GM19099 (cell line): ENCODE results near the gene HLA-B.

Experiments used
- POLR2A ChIP-seq: IDR thresholded peaks from 3 replicates; pipeline ENCODE4 v1.6.1; 2011; ENCODE audit warnings: low read depth; ENCODE audit not compliant: insufficient read length; ENCODE audit errors: extremely low read depth

The HLA-B gene

GRCh38 chr6:31332637-31333602, 24.1 kb downstream of the HLA-B start:
- no peak for TF ChIP-seq POLR2A

GRCh38 chr6:31328355-31328960, 28.5 kb downstream of the HLA-B start:
- no peak for TF ChIP-seq POLR2A

GRCh38 chr6:31321820-31322219, 35.2 kb downstream of the HLA-B start:
- TF ChIP-seq POLR2A = no peak

- no peak for TF ChIP-seq POLR2A
Observed at GRCh38 chr6:31321005-31321707, 35.8 kb downstream of the HLA-B start.

- no peak for TF ChIP-seq POLR2A
Observed at GRCh38 chr6:31317036-31317435, 39.9 kb downstream of the HLA-B start.

GRCh38 chr6:31309641-31310040, 47.3 kb downstream of the HLA-B start:
- no peak for TF ChIP-seq POLR2A

GRCh38 chr6:31308845-31309175, 48.2 kb downstream of the HLA-B start:
- TF ChIP-seq POLR2A = no peak

GRCh38 chr6:31308050-31308844, 48.7 kb downstream of the HLA-B start:
- no peak for TF ChIP-seq POLR2A

- no peak for TF ChIP-seq POLR2A
Observed at GRCh38 chr6:31307669-31308049, 49.3 kb downstream of the HLA-B start.

- TF ChIP-seq POLR2A = no peak
Observed at GRCh38 chr6:31305703-31306219, 51.2 kb downstream of the HLA-B start.

- no peak for TF ChIP-seq POLR2A
Observed at GRCh38 chr6:31304683-31305082, 52.3 kb downstream of the HLA-B start.
